Gastroesophageal sphincter (tissue), 4 donors: ENCODE data around the gene SNRNP48. TPM values are rescaled to one million over a fixed set of nuclear protein-coding genes. Genes with fewer than 3 reads are reported as not detected.

ENCODE experiments used
- ATAC-seq: fragments of 150-250 bp; one replicate; pipeline ENCODE4 v1.9.1; 2016; ENCODE audit warnings: mild to moderate bottlenecking, moderate library complexity
- H3K27ac ChIP-seq, 4 donors: fragments of 200-600 bp; sonication (generic) in 3 of 4; 1 replicate in 3 of 4; 2 replicates in 1 of 4; pipeline ENCODE4 v1.5.1; 2016 to 2019
- H3K27me3 ChIP-seq: fragments of 200-600 bp; sonication (generic); one replicate; pipeline ENCODE4 v1.5.1; 2019
- H3K36me3 ChIP-seq, 2 donors: fragments of 200-600 bp; sonication (generic); one replicate each; pipeline ENCODE4 v1.5.1; 2019; ENCODE audit warnings: control low read depth in 1 of 2
- H3K4me1 ChIP-seq, 3 donors: fragments of 200-600 bp; sonication (generic); 1 replicate in 2 of 3; 2 replicates in 1 of 3; pipeline ENCODE4 v1.5.1; 2016 to 2019; ENCODE audit warnings: control low read depth in 2 of 3
- H3K4me3 ChIP-seq, 2 donors: fragments of 200-600 bp; sonication (generic); one replicate each; pipeline ENCODE4 v1.5.1; 2019; ENCODE audit warnings: mild to moderate bottlenecking in 1 of 2, moderate library complexity in 1 of 2
- H3K9me3 ChIP-seq, 3 donors: fragments of 200-600 bp; sonication (generic); one replicate each; pipeline ENCODE4 v1.5.1; 2017 to 2019; ENCODE audit warnings: control low read depth in 2 of 3
- CTCF ChIP-seq, 4 experiments: fragments of 200-600 bp in 2 of 4; fragments of 450-650 bp in 2 of 4; sonication (generic) in 1 of 4; IDR thresholded peaks; one replicate each; pipeline ENCODE4 v1.5.1; 2017 to 2019; ENCODE audit warnings: antibody characterized with exemption in 4 of 4, mild to moderate bottlenecking in 2 of 4, moderate library complexity in 2 of 4
- EP300 ChIP-seq: sonication (generic); formaldehyde crosslinking; IDR thresholded peaks from one replicate; pipeline ENCODE4 v1.6.1; 2017; ENCODE audit warnings: antibody characterized with exemption, mild to moderate bottlenecking
- POLR2A ChIP-seq, 2 donors: fragments of 450-650 bp; IDR thresholded peaks; one replicate each; pipeline ENCODE4 v1.6.1; 2017; ENCODE audit warnings: antibody characterized with exemption in 2 of 2, mild to moderate bottlenecking in 2 of 2, moderate library complexity in 1 of 2
- POLR2AphosphoS5 ChIP-seq: sonication (generic); formaldehyde crosslinking; IDR thresholded peaks from one replicate; pipeline ENCODE4 v1.6.1; 2017; ENCODE audit warnings: antibody characterized with exemption
- WGBS, 2 donors: methylation state at CpG; one replicate each; pipeline ENCODE4 v1.1.5; 2018; ENCODE audit warnings: low coverage in 1 of 2; 5-methylcytosine and 5-hydroxymethylcytosine counted together
- total RNA-seq, 4 donors: library from RNA; depleted of rRNA; stranded (reverse); fragments of >200 nt; gene quantifications; one replicate each; pipeline ENCODE4 v1.1.0, GENCODE V29; 2016

Gene SNRNP48
- total RNA-seq, 4 donors from 2014 or later: 11.4 to 18.9 (median 13.9) TPM

DNA sequence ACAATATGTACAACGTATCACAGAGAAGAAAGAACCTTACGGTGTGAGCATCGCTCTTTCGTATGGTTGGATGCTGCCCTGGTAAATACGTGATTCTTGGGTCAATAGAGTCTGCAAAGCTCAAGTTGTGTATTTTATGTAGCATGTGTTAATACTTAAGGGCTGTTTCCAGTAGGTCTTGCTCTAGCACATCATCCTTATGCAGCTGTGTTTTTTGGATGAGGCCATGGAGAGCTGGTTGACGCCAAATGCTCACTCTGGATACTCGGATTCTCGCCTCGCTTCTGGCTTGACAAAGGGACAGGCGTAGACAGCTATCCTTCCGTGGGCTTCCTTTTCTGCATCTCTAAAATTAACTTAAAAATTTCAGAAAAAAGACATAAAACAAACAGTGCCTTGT, 38.9 kb downstream of the SNRNP48 start:
- Histone ChIP-seq H3K27ac (no peak overlapping the region), H3K4me3 (no peak overlapping the region), H3K4me1 (no peaks in the 10 kb centered on the region), H3K36me3 (no peaks in the 10 kb centered on the region), H3K27me3 (peaks cover 18% of the 10 kb centered on the region), H3K9me3 (no peaks in the 10 kb centered on the region)
- WGBS, 2 donors: 78 to 80% methylated on average over 11 of the region's 11 CpGs
- TF ChIP-seq POLR2AphosphoS5 (no peak), CTCF (IDR thresholded peaks at IDR 0.05) (no peak), POLR2A (IDR thresholded peaks at IDR 0.05) (no peak), EP300 (no peak)
- ATAC-seq: no peak

GRCh38 chr6:7629321-7629720, 39.3 kb downstream of the SNRNP48 start:
- TF ChIP-seq POLR2A (IDR thresholded peaks at IDR 0.05) (no peak), EP300 (no peak), POLR2AphosphoS5 (no peak), CTCF (IDR thresholded peaks at IDR 0.05) (no peak)
- Histone ChIP-seq H3K27ac (no peak overlapping the region), H3K27me3 (peaks cover 18% of the 10 kb centered on the region), H3K4me1 (no peaks in the 10 kb centered on the region), H3K9me3 (no peaks in the 10 kb centered on the region), H3K36me3 (no peaks in the 10 kb centered on the region), H3K4me3 (no peak overlapping the region)
- ATAC-seq: no peak
- WGBS, 2 donors: 52 to 93% methylated on average over 1 to 2 of the region's 2 CpGs

GRCh38 chr6:7630792-7631191, 40.8 kb downstream of the SNRNP48 start:
- ATAC-seq: no peak

DNA sequence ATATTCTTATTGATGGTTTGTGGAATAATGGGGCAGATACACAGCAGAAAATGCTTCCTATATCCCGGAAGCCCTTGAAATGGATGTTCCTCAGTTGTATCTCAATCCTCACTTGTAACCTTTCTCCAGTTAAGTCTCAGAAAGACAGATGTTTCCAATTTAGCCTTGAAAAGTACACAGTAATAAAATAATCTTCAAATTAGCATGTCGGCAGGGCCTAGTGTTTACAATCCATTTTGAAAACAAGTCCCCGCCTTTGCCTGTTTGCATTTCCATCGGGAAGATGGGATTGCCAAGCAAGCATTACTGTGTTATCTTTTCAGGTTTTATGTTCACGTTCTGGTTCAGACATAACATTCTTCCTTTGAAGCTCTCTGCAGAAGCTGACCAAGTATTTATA, 41.5 kb downstream of the SNRNP48 start:
- 43 to 67% methylated on average over 5 of the region's 5 CpGs for WGBS, 2 donors
- Histone ChIP-seq H3K4me3 (no peak overlapping the region), H3K4me1 (no peaks in the 10 kb centered on the region), H3K9me3 (no peaks in the 10 kb centered on the region), H3K36me3 (no peaks in the 10 kb centered on the region), H3K27ac (no peak overlapping the region), H3K27me3 (peaks cover 18% of the 10 kb centered on the region)
- TF ChIP-seq POLR2AphosphoS5 (no peak), EP300 (no peak), POLR2A (IDR thresholded peaks at IDR 0.05) (no peak), CTCF (IDR thresholded peaks at IDR 0.05) (no peak)
- no peak for ATAC-seq

More at GRCh38 chr6:7630792-7631191, 40.8 kb downstream of the SNRNP48 start:
- no peaks in the 10 kb centered on the region for H3K36me3 ChIP-seq
- H3K4me1 ChIP-seq: no peaks in the 10 kb centered on the region
- peaks cover 18% of the 10 kb centered on the region for H3K27me3 ChIP-seq
- no peak overlapping the region for H3K27ac ChIP-seq
- TF ChIP-seq POLR2A (IDR thresholded peaks at IDR 0.05): no peak
- TF ChIP-seq CTCF (IDR thresholded peaks at IDR 0.05): no peak
- TF ChIP-seq EP300: no peak
- TF ChIP-seq POLR2AphosphoS5: no peak
- no peaks in the 10 kb centered on the region for H3K9me3 ChIP-seq
- 72 to 75% methylated on average over 4 of the region's 5 CpGs for WGBS, 2 donors
- H3K4me3 ChIP-seq: no peak overlapping the region

- Histone ChIP-seq H3K9me3 (no peaks in the 10 kb centered on the region), H3K4me1 (no peaks in the 10 kb centered on the region), H3K27me3 (peaks cover 13% of the 10 kb centered on the region), H3K4me3 (no peak overlapping the region), H3K36me3 (no peaks in the 10 kb centered on the region), H3K27ac (no peak overlapping the region)
- no peak for ATAC-seq
- 66 to 77% methylated on average over 5 of the region's 9 CpGs for WGBS, 2 donors
- TF ChIP-seq POLR2AphosphoS5 (no peak), CTCF (IDR thresholded peaks at IDR 0.05) (no peak), EP300 (no peak), POLR2A (IDR thresholded peaks at IDR 0.05) (no peak)
Observed at GRCh38 chr6:7632501-7633290, 42.7 kb downstream of the SNRNP48 start.
